Esophagus muscularis mucosa (tissue), 3 donors: ENCODE measurements around the gene CYS1.

ENCODE experiments used
- POLR2AphosphoS5 ChIP-seq, 2 donors: sonication (generic); formaldehyde crosslinking; IDR thresholded peaks; one replicate each; pipeline ENCODE4 v1.6.1; 2017; ENCODE audit warnings: antibody characterized with exemption in 2 of 2
- TF ChIP-seq, protein P1 (sequence below), 3 experiments: fragments of 200-600 bp in 2 of 3; fragments of 450-650 bp in 1 of 3; sonication (generic) in 2 of 3; IDR thresholded peaks; one replicate each; pipeline ENCODE4 v1.5.1; 2017 to 2019; ENCODE audit warnings: antibody characterized with exemption in 3 of 3, mild to moderate bottlenecking in 2 of 3, moderate library complexity in 1 of 3

DNA sequence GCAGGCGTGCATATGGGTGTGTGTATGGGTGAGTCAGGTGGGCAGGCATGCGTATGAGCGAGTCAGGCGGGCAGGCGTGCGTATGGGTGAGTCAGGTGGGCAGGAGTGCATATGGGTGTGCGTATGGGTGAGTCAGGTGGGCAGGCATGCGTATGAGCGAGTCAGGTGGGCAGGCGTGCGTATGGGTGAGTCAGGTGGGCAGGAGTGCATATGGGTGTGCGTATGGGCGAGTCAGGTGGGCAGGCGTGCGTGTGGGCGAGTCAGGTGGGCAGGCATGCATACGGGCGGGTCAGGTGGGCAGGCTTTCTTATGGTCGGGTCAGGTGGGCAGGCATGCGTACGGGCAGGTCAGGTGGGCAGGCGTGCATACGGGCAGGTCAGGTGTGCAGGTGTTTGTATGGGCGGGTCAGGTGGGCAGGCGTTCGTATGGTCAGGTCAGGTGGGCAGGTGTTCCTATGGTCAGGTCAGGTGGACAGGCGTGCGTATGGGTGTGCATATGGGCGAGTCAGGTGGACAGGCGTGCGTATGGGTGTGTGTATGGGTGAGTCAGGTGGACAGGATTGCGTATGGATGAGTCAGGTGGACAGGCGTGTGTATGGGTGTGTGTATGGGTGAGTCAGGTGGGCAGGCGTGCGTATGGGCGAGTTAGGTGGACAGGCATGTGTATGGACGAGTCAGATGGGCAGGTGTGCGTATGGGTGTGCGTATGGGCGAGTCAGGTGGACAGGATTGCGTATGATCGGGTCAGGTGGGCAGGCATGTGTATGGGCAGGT lies 65.6 kb downstream of the CYS1 start:
- TF ChIP-seq, protein P1, sequence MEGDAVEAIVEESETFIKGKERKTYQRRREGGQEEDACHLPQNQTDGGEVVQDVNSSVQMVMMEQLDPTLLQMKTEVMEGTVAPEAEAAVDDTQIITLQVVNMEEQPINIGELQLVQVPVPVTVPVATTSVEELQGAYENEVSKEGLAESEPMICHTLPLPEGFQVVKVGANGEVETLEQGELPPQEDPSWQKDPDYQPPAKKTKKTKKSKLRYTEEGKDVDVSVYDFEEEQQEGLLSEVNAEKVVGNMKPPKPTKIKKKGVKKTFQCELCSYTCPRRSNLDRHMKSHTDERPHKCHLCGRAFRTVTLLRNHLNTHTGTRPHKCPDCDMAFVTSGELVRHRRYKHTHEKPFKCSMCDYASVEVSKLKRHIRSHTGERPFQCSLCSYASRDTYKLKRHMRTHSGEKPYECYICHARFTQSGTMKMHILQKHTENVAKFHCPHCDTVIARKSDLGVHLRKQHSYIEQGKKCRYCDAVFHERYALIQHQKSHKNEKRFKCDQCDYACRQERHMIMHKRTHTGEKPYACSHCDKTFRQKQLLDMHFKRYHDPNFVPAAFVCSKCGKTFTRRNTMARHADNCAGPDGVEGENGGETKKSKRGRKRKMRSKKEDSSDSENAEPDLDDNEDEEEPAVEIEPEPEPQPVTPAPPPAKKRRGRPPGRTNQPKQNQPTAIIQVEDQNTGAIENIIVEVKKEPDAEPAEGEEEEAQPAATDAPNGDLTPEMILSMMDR (IDR thresholded peaks at IDR 0.05) = no peak
- TF ChIP-seq POLR2AphosphoS5 (IDR thresholded peaks at IDR 0.05) = no peak
